ENCODE results near the gene PKN2.
A peak's percentile ranks its signal among the peaks of the same experiment; 100 is the strongest.

PKN2 gene

DNA sequence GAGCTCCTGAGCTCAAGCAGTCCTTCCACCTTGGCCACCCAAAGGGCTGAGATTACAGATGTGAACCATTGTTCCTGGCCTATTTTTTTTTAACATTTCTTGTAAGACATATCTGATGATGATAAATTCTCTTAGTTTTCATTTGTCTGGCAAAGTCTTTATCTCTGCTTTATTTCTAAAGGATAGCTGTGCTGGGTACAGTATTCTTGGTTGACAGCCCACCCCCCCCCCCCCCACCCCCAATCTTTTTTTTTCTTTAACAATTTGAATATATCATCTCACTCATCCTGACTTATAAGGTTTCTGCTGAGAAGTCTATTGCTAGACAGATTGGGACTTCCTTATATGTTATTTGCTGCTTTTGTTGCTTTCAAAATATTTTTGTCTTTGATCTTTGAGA is 51.3 kb downstream of the PKN2 start:
- DNase-seq (ENCODE audit: low read depth): no peak

DNA sequence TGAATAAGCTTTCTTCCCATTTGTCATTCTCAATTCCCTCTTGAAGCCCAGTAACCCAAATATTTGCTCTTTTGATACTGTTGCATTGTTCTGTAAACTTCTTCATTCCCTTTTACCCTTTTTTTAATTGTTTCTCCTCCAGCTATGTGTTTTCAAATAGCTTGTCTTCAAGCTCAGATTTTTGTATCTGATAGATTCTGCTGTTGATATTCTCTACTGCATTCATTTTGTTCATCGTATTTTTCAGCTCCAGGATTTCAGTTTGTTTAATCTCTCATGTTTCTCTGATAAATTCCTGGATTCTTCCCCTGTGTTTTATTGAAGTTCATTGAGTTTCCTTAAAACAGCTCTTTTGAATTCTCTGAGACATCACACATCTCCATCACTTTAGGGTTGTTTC is 51.8 kb downstream of the PKN2 start:
- no peak for DNase-seq (ENCODE audit: low read depth)

DNA sequence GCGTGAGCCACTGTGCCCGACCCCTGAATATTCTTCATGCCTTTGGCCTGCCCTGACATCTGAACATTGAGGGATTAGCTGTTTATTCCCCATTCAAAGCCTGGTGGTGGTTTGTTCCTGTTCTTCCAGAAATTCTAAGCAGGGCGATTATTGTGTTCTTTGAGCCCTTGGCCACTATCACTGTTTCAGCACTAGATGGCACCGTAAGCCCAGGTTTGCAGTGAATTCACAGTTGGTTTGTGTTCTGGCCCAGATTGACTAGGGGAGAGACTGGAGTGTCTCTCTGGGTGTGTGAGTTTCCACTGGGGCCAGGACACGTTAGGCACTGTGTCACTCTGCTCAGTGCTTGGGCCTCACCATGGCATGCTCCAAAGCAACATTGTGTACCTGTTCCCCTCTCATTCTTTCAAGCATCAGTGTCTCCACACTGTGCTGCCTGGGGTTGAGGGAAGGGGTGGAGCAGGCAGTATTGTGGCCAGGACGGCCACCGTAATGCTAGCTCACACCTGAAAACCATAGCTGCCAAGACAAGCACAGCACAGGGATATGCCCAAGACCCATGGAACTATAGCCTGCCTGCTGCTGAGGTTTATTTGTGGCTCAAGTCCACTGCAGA is 52.7 kb downstream of the PKN2 start:
- DNase-seq (ENCODE audit: low read depth): peak; percentile 29

DNA sequence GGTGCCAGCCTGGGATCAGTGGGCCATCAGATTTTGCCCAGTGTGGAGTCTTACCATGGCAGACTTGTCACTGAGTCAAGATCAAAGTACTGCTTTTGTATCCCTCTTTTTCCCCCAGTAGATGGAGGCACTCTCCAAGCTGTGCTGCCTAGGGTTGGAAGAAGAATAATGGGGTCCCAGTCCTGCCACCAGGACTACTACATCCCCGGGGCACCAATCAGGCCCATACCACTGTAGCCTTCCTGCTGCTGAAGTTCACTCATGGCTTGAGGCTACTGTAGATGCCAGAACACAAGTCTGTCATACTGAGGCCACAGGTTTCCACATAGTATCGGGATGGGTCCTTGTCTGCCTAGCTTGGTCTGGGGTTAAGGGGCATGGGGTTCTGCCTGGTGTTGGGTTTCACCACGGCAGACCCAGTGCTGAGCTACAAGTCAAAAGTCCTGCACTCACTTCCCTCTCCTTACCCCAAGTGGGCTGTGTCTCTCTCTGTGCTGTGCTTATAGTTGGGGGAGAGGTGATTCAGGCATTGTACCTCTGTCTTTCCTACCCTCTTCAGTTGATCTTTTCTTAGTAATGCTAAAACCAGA is 53.4 kb downstream of the PKN2 start:
- no peak for DNase-seq (ENCODE audit: low read depth)

DNA sequence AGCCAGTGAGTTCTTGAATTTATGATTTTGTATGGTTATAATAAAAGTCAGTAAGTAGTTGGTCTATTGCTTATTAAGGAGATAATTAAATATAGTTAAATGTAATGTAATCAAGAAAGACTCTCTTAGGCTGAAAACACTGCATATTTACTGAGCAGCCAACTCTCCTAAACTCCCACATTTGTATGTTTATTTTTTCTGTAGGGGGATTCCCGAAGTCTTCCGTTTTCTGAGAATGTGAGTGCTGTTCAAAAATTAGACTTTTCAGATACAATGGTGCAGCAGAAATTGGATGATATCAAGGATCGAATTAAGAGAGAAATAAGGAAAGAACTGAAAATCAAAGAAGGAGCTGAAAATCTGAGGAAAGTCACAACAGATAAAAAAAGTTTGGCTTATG is 56.7 kb downstream of the PKN2 start:
- no peak for DNase-seq (ENCODE audit: low read depth)

- DNase-seq (ENCODE audit: low read depth): peak; percentile 21
Measured at GRCh38 chr1:88741413-88741812, 57.3 kb downstream of the PKN2 start.

DNA sequence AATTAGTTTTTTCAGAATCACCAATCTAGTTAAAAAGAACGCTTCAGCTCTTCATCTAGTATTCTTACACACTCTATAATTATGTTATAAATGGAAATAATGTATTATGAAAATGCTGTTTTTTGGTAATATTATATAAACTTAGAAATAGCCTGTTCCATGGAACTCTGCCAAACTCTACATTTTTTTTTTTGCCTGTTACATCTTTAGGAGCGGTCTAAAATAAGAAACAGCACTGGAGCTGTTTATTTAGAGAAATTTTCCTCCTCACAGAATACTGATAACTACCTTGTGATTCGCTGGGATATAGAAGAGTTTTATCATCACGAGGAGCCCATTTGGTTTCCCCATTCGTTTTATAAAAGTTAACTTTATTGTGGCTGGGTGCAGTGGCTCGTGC is 58.5 kb downstream of the PKN2 start:
- no peak for DNase-seq (ENCODE audit: low read depth)

GRCh38 chr1:88744142-88744541 is 60.1 kb downstream of the PKN2 start:
- DNase-seq (ENCODE audit: low read depth): no peak

DNA sequence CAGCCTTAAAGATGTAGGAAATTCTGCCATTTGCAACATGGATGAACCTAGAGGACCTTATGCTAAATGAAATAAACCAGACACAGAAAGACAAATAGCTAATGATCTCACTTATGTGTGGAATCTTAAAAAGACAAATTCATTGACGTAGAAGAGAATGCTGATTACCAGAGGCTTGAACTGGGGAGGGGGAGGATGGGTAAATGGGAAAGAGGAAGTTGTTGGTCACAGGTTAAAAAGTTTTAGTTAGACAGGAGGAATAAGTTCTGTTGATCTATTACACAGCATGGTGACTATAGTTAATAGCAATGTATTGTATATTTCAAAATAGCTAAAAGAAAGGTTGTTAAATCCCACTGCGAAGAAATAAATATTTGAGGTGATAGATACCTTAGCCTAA is 62.8 kb downstream of the PKN2 start:
- DNase-seq (ENCODE audit: low read depth): no peak

- no peak for DNase-seq (ENCODE audit: low read depth)
Measured at GRCh38 chr1:88751714-88752113, 67.6 kb downstream of the PKN2 start.

GRCh38 chr1:88753506-88753905 is 69.4 kb downstream of the PKN2 start:
- no peak for DNase-seq (ENCODE audit: low read depth)

GRCh38 chr1:88763649-88764406 is 79.8 kb downstream of the PKN2 start:
- no peak for DNase-seq (ENCODE audit: low read depth)

DNA sequence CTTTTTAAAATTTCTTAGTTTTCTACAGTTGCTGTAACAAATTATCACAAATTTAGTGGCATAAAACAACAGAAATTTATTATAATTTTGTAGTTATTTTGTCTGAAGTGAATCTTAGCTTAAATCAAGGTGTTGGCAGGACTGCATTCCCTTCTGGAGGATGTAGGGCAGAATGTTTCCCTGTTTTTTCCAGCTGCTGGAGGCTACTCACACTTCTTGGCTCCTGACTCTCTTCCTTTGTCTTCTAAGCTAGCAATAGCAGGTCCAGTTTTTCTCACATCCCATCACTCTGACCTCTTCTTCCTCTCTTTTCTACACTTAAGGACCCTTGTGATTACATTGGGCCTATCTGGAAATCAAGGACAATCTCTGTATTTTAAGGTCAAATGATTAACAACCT is 84.1 kb downstream of the PKN2 start:
- no peak for DNase-seq (ENCODE audit: low read depth)

- DNase-seq (ENCODE audit: low read depth): no peak
Measured at GRCh38 chr1:88768816-88769215, 84.7 kb downstream of the PKN2 start.

DNA sequence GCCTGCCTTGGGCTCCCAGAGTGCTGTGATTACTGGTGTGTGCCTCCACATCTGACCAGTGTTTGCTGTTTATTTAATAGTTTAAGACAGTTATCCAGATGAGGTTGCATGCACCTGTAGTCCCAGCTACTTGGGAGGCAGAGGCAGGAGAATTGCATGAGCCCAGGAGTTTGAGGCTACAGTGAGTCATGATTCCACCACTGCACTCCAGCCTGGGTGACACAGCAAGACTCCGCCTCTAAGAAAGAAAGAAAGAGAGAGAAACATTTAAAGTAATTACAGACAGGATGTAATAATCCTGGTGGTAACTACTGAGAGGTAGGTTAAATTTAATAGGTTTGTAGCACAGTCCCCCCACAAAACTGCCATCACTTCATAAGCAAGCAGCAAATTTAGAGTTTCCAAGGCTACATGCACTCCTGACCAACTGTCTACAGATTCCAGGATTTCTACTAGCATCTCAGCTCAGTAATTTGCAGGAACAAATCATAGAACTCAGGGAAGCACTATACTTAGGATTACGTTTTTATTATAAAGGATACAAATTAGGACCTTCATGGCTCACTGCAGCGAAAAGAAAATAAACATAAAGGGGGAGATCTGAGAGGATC is 89.6 kb downstream of the PKN2 start:
- DNase-seq (ENCODE audit: low read depth): no peak

- DNase-seq (ENCODE audit: low read depth): no peak
Measured at GRCh38 chr1:88774151-88774556, 90.1 kb downstream of the PKN2 start.

GRCh38 chr1:88777604-88778149 is 93.6 kb downstream of the PKN2 start:
- no peak for DNase-seq (ENCODE audit: low read depth)

DNA sequence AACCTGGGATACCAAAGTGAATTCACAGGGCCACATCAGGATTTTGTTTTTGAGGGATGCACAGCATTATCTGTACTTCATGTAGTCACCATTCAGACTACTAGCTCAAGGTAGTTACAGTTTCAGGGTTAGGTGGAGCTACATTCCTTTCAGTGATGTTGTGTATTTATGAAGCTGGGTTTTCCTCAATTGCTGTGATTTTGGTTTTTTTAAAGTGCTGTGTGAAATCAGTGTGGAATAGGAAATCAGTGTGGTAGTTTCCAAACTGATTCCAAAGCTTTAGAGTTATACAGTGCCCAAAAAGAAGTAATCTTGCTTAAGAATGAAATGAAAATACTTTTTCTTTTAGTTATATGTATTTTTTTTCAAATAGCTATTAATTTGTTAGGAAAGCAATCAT is 95.8 kb downstream of the PKN2 start:
- DNase-seq (ENCODE audit: low read depth): no peak

DNA sequence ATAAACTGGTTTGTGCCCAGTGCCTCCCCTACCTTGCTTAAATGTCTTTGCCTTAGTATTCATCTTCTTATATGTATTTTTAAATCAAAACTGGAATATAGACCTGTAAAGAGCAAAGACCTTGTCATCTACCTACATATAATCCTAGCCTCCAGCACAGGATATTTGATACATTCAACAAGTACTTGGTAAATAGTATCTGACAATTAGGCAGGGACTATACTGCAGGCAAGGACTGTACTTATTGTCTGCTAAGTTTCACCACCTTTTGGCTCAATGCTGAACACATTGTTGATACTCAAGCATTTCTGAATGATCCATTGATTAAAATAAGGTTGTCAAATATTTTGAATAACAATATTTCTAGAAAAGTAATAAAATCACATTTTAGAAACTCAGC is 96.4 kb downstream of the PKN2 start:
- DNase-seq (ENCODE audit: low read depth): no peak

DNA sequence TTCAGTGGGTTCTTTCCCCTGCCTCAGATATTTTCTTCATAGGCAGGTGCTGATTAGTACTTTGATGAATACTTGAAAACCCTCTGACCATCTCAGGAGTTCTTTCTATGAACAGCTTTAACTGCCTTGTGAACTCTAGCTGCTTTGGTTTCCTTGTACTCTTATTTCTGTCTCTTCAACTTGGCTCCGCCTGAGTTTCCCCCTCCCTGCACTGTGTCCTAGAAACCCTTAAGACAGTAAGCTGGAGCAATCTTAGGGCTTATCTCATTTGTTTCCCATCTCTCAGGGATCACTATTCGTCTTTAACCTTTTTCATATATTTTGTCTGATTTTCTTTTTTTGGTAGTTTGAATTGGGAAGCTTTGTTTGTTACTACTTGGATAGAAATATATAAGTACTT is 99.1 kb downstream of the PKN2 start:
- DNase-seq (ENCODE audit: low read depth): no peak

GRCh38 chr1:88784551-88784950 is 100.5 kb downstream of the PKN2 start:
- DNase-seq (ENCODE audit: low read depth): no peak

- no peak for DNase-seq (ENCODE audit: low read depth)
Measured at GRCh38 chr1:88787023-88787903, 103.2 kb downstream of the PKN2 start.
